PC-3 (cell line): ENCODE measurements around the gene ALDOA. TPM values are rescaled to one million over a fixed set of nuclear protein-coding genes. Genes with fewer than 3 reads are reported as not detected.

Experiments
- ATAC-seq: fragments of 200-7000 bp; cut with Tn5 transposase; 2 replicates; pipeline ENCODE4 v1.9.1; 2020; ENCODE audit warnings: mild to moderate bottlenecking, moderate library complexity
- BruUV-seq: library from RNA; stranded (reverse); fragments of 400-500 nt; replicated peaks from 2 replicates; lab custom pipeline; 2021; lab: Mats Ljungman, UMichigan
- CTCF ChIA-PET: fragments of 300-600 bp; sonication (Branson Sonifier 250); formaldehyde crosslinking; loops from one replicate; lab custom pipeline; 2022; ENCODE audit warnings: antibody characterized with exemption; lab: Charles Lee
- POLR2A ChIA-PET: fragments of 300-600 bp; sonication (Branson Sonifier 250); formaldehyde crosslinking; loops from one replicate; lab custom pipeline; 2022; ENCODE audit warnings: antibody characterized with exemption; ENCODE audit not compliant: unreplicated experiment; lab: Charles Lee
- DNase-seq: peaks from one replicate; pipeline ENCODE4 v3.0.0-alpha.2; 2015
- H2AFZ ChIP-seq: fragments of 300-600 bp; sonication (generic); 2 replicates; pipeline ENCODE4 v1.6.0; 2016; ENCODE audit warnings: antibody characterized with exemption, low read length
- H3F3A ChIP-seq: fragments of 300-600 bp; sonication (generic); one replicate; pipeline ENCODE4 v1.6.0; 2017; ENCODE audit warnings: antibody characterized with exemption, low read length, control low read depth, mild to moderate bottlenecking; ENCODE audit not compliant: unreplicated experiment
- H3K27ac ChIP-seq: fragments of 300-600 bp; sonication (generic); 2 replicates; pipeline ENCODE4 v1.5.1; 2016; ENCODE audit warnings: mild to moderate bottlenecking, low read length
- H3K27me3 ChIP-seq: fragments of 300-600 bp; sonication (generic); 2 replicates; pipeline ENCODE4 v1.6.1; 2016; ENCODE audit warnings: low read length, mixed read lengths
- H3K36me3 ChIP-seq: fragments of 300-600 bp; sonication (generic); 2 replicates; pipeline ENCODE4 v1.6.1; 2016; ENCODE audit warnings: low read depth, mixed run types, low read length, mixed read lengths
- H3K4me1 ChIP-seq: fragments of 300-600 bp; sonication (generic); 2 replicates; pipeline ENCODE4 v1.5.1; 2016; ENCODE audit warnings: low read length; ENCODE audit not compliant: insufficient read depth
- H3K4me2 ChIP-seq: fragments of 300-600 bp; sonication (generic); 2 replicates; pipeline ENCODE4 v1.6.0; 2016; ENCODE audit warnings: low read length
- H3K4me3 ChIP-seq: fragments of 300-600 bp; sonication (generic); 2 replicates; pipeline ENCODE4 v1.5.1; 2016; ENCODE audit warnings: mild to moderate bottlenecking, low read length, mixed read lengths
- H3K79me2 ChIP-seq: fragments of 300-600 bp; sonication (generic); 2 replicates; pipeline ENCODE4 v1.6.1; 2017; ENCODE audit warnings: low read length, mixed read lengths
- H3K9ac ChIP-seq: fragments of 300-600 bp; sonication (generic); 2 replicates; pipeline ENCODE4 v1.6.0; 2016; ENCODE audit warnings: mild to moderate bottlenecking, low read length
- H3K9me2 ChIP-seq: fragments of 300-600 bp; sonication (generic); replicated peaks from 2 replicates; pipeline ENCODE4 v1.6.1; 2016; ENCODE audit warnings: mixed run types, low read length, mixed read lengths
- H3K9me3 ChIP-seq: fragments of 300-600 bp; sonication (generic); 2 replicates; pipeline ENCODE4 v1.6.1; 2016; ENCODE audit warnings: low read length, mixed read lengths
- H4K20me1 ChIP-seq: fragments of 300-600 bp; sonication (generic); 2 replicates; pipeline ENCODE4 v1.6.1; 2016; ENCODE audit warnings: low read length, mixed read lengths
- EZH2 ChIP-seq: fragments of 300-600 bp; sonication (generic); IDR thresholded peaks from one replicate; pipeline ENCODE4 v1.6.1; 2017; ENCODE audit warnings: antibody characterized with exemption, mild to moderate bottlenecking, low read length; ENCODE audit not compliant: unreplicated experiment
- EZH2phosphoT487 ChIP-seq: fragments of 300-600 bp; sonication (generic); IDR thresholded peaks from 2 replicates; pipeline ENCODE4 v1.6.1; 2018; ENCODE audit warnings: mild to moderate bottlenecking, antibody characterized with exemption, low read length, borderline replicate concordance
- intact Hi-C: fragments of 100-400 bp; cut with micrococcal nuclease; formaldehyde crosslinking; loops from 2 replicates; pipeline ENCODE4 v1.9.0; 2023
- total RNA-seq: library from RNA; depleted of rRNA; stranded (reverse); fragments of >200 nt; gene quantifications from 2 replicates; pipeline ENCODE4 v1.2.3, GENCODE V29; 2014
- TF ChIP-seq, protein P1 (sequence below): fragments of 300-600 bp; sonication (generic); conservative IDR thresholded peaks from 2 replicates; pipeline ENCODE4 v1.5.1; 2017; ENCODE audit warnings: antibody characterized with exemption, low read depth, mild to moderate bottlenecking, low read length

The ALDOA gene
- total RNA-seq, 1 experiment from 2014 or later, result 2,048 TPM

DNA sequence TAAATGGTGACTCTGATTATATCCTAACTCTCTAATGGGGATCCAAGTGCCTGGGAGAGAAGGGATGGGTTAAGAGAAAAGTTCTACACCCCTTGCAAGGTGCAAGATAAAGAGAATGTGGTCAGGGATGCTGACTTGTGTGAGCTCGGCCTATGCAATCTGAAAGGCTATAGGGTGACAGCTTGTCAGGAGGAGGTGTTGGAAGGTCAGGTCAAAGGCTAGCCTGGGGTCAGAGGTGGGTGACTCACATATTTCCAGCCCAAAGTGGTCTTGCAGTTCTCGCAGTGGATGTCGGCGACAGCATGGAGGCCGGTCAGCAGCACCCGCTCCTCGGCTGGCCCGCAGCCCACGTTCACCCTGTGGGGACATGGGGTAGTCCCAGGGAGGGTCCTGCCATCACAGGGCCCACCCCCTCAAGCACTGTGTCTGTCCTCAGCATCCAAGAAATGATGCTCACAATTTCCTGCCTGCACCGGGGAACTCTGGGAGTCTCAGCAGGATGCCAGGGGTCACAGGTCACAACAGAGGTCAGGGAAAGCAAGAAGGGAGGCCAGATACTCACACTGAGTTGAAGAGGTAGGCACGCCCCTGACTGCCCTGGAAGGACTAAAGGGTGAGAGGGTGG, 29.1 kb downstream of the ALDOA start:
- Histone ChIP-seq H3F3A (peaks cover 8% of the 10 kb centered on the region), H3K4me1 (peaks cover 25% of the 10 kb centered on the region), H3K4me3 (no peak overlapping the region), H2AFZ (no peak overlapping the region), H3K9me3 (peaks cover 5% of the 10 kb centered on the region; the same call in 1 of the 2 replicates), H3K9me2 (no peaks in the 10 kb centered on the region), H3K9ac (no peak overlapping the region), H3K27ac (no peak overlapping the region), H3K79me2 (no peaks in the 10 kb centered on the region), H3K36me3 (no peaks in the 10 kb centered on the region; the same call in 1 of the 2 replicates), H3K4me2 (no peak overlapping the region), H4K20me1 (no peaks in the 10 kb centered on the region), H3K27me3 (no peaks in the 10 kb centered on the region)
- TF ChIP-seq EZH2 (no peak), EZH2phosphoT487 (no peak)
- TF ChIP-seq, protein P1, sequence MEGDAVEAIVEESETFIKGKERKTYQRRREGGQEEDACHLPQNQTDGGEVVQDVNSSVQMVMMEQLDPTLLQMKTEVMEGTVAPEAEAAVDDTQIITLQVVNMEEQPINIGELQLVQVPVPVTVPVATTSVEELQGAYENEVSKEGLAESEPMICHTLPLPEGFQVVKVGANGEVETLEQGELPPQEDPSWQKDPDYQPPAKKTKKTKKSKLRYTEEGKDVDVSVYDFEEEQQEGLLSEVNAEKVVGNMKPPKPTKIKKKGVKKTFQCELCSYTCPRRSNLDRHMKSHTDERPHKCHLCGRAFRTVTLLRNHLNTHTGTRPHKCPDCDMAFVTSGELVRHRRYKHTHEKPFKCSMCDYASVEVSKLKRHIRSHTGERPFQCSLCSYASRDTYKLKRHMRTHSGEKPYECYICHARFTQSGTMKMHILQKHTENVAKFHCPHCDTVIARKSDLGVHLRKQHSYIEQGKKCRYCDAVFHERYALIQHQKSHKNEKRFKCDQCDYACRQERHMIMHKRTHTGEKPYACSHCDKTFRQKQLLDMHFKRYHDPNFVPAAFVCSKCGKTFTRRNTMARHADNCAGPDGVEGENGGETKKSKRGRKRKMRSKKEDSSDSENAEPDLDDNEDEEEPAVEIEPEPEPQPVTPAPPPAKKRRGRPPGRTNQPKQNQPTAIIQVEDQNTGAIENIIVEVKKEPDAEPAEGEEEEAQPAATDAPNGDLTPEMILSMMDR, result no peak
- DNase-seq (no peak), ATAC-seq (no peak)
- BruUV-seq, result no TSS peak
- intact Hi-C loops, result no loop called here
- CTCF ChIA-PET, result no interaction called here
- POLR2A ChIA-PET, result no interaction called here

DNA sequence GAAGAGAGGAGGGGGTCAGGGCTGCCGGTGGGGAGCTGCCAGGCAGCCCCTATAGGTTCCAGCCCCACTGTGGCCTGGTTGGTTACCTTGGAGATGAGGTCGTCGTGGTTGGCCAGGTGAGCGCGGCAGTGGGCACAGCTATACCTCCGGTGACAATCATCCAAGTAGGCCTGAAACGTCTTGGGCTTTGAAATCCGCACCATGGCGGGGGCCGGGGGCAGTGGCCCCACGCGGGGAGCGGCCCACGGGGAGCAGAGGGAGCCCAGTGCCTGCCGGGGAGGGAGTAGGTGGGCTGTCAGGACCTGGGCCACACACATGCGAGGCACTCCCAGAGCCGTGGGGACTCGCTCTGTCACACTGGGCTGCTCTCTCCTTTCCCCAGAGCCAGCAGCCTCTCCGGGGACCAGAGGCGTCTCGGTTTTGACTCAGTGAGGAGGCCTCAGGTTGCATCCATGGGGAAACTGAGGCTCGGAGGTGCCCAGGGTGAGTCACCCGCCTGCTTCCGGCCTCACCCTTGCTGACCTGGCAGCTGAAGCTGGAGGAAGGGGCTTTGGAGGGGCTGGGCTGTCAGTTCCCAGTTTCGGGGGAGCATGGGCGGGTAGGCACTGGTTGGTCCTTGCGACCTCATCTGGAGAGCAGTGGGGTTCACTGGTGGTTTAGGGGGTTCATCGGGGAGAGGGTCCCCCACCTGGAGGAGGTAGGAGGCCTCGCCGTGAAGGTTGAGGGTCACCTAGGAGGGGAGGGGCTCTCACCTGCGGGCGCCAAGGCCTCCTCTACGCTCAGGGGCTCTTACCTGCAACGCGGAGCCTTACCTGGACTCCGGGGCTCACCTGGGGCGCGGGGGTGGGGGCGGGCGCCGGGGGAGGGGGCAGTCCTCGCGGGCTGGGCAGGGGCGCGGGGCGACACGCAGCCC, 29.9 kb downstream of the ALDOA start:
- DNase-seq (no peak), ATAC-seq (no peak)
- H3F3A ChIP-seq, result peaks cover 4% of the 10 kb centered on the region
- H3K27me3 ChIP-seq, result no peaks in the 10 kb centered on the region
- no peak overlapping the region for H3K9ac ChIP-seq
- H3K9me2 ChIP-seq, result no peaks in the 10 kb centered on the region
- TF ChIP-seq EZH2 (no peak), EZH2phosphoT487 (no peak)
- TF ChIP-seq, protein P1, result no peak
- CTCF ChIA-PET, result no interaction called here
- no peaks in the 10 kb centered on the region for H4K20me1 ChIP-seq
- POLR2A ChIA-PET, result no interaction called here
- H3K27ac ChIP-seq, result no peak overlapping the region
- no peak overlapping the region for H2AFZ ChIP-seq
- peak overlapping the region; percentile 68 for H3K4me2 ChIP-seq
- intact Hi-C loops, result no loop called here
- peaks cover 20% of the 10 kb centered on the region for H3K4me1 ChIP-seq
- TSS peak; percentile 23 for BruUV-seq
- peaks cover 5% of the 10 kb centered on the region; the same call in 1 of the 2 replicates for H3K9me3 ChIP-seq
- no peaks in the 10 kb centered on the region for H3K79me2 ChIP-seq
- H3K36me3 ChIP-seq, result no peaks in the 10 kb centered on the region; the same call in 1 of the 2 replicates
- peak overlapping the region; percentile 40 for H3K4me3 ChIP-seq
